DMS153 (cell line): ENCODE results near the gene TMEM238L.

Experiments
- DNase-seq: peaks from one replicate; lab custom pipeline; 2025; lab: John Stamatoyannopoulos, UW

The TMEM238L gene

DNA sequence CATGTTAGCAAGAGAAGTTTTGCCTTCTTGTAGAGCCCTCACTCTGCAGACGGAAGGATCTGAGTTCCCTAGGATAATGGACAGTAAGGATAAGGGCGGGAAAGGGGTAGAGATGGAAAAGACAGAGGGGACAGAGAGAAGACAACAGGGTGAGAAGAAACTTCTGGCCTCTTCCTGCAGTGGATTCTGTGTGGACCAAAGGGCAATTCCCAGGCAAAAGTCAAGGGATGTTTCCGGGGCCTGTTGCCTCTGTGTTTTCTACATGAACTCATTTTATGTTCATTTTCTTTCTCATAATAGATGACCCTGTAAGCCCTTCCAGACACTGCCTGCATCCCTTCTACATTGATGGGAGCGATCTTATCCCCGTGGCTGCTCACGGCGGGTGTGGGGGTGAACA, 647 bp upstream of the TMEM238L start:
- DNase-seq, result no peak

- DNase-seq, result no peak
Observed at GRCh38 chr17:10803350-10803749, 549 bp downstream of the TMEM238L start.

DNA sequence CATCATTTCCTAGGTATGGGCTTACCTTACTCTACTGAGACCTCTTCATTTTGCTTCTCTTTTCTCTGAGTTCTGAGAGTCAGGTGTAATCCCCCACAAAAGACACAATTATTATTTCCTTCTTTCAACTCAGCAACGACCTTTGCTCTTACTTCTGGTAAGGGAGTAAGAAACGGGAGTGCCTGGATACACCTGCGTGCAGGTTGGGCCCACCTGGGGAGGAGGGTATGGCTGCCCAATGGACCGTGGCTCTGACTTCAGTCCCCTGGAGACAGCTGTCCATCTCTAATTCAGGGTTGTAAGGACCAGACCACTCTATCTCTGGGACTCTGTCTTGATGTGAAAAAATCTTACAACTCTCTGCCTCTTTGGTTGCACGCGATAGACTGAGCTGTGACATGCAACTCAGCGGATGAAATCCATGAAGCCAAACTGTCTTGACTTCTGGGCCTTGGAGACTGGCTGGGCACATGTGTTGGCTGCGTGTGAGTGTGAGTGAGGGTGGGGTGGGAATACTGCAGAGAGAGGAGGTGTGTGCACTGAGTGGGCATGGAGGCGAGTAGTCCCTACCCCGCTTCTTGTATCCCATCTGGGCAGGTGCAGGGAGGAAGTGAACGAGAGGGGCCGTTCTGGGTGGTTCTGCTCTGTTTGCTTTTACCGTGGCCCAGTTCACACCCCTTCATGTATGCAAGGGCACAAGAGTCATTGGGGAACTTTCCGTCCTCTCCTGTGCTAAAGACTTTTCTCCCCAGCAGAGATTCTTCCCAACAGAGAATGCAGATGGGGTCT, 1.2 kb downstream of the TMEM238L start:
- DNase-seq, result no peak

DNA sequence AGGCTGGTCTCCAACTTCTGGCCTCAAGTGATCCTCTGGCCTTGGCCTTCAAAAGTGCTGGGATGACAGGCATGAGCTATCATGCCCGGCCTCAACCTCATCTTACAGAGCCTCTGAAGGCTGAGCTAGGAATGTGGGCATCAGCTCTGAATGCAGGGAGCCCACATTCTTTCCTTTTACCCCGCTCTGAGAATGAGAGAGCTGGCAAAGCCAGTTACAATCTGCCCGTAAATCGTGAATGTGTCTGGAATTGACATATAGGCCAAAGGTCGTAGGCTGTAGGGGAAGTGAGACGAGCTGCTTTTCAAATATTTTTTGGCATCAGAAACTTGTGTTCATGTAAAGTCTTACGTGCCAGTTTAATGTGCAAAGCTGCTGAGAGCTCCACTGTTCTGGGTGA, 4.5 kb downstream of the TMEM238L start:
- no peak for DNase-seq

DNA sequence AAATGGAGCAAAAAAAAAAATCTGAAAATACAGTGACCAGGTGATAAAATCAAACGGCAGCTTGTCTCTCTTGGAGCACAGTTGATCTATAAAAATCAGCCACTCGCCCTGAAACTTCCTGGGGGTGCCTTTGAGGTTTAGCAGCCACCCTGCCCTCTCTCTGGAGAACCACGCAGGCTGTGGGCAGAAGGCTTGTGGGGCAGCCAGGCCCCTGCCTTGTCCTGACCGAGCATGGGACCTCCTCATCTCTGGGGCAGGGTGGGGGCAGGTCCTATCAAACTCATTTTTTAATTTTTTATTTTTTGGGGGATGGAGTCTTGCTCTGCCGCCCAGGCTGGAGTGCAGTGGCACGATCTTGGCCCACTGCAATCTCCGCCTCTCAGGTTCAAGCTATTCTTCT, 5.0 kb downstream of the TMEM238L start:
- DNase-seq, result no peak

GRCh38 chr17:10798332-10798749, 5.6 kb downstream of the TMEM238L start:
- no peak for DNase-seq

DNA sequence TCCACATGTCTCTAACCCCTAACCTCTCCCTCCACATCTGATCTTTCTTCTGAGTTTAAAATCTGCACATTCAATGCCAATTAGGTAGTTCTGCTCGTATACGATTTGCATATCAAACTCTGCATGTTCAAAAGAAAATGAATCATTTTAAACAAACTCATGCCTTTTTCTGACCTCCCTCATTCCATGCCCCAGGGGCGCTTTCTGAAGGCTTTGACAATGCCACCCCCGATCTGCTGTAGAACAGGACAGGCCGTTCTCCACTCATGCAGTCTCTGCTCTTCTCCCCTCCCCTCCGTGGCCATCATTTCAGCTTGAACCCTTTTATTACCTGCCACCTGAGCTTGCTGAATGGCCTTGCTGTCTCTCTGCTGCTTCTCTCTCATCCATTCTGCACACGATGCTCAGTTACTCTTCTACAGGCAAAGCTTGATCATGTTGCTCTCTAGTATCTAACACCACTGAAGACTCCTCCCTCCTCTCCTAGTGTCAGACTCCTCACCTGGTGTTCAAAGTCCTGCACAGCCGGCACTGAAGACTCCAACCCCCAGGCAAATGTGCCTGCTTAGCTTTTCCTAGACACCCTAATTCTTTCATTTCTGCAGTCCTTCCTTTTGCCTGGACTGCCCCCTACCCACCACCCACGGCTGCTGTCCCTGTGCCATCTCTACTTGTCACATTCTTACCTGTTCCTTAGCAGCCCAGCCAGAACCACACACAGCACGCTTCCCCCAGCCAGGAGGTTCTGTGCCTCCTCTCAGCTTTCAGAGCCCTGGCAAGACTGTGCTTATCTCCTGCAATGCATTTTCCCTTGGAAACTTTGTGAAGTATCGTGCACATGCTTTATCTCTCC, 6.2 kb downstream of the TMEM238L start:
- no peak for DNase-seq

- no peak for DNase-seq
Observed at GRCh38 chr17:10793816-10794215, 10.1 kb downstream of the TMEM238L start.

GRCh38 chr17:10793256-10793655, 10.6 kb downstream of the TMEM238L start:
- no peak for DNase-seq

- DNase-seq, result no peak
Observed at GRCh38 chr17:10792151-10792550, 11.7 kb downstream of the TMEM238L start.

DNA sequence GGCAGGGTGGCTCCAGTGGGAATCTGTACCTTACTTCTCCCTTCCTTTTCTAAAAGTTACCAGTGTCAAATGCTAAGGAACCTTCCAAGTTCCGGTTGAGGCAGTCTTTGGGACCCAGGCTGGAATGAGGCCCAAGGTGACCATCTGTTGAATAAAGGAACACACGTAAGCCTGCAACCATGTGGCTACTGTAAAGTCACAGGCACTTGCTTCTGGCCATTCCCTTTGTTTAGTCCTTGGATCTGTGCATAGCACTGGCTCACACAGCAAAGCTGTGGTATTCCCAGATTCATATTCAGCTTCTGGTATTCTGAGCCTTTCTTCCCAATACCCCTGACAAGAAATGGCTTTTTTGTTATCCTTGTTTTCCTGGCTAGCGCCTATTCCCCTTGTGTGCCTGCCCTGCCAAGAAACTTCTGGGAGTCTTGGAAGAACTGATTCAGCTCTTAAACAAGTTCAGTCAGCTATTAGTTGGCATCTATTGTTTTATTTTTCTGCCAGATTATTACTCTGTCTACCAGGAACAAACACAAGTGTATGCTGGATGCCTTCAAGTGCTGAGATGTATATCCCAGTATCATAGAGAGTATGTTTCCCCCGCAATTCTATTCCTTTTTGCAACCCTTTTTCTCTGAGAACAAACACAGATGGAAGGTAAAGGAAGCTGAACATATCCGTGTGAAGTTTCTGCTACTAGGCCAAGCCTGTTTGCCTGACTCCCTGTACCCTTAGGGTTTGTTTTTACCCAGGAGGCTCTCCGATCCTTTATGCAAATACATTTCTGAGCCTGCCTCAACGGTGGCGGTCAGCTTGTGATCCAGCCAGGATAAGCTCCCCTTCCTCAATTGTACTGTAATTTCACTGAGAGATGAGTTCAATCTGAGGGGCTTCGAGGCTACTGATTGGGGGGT, 13.2 kb downstream of the TMEM238L start:
- no peak for DNase-seq

DNA sequence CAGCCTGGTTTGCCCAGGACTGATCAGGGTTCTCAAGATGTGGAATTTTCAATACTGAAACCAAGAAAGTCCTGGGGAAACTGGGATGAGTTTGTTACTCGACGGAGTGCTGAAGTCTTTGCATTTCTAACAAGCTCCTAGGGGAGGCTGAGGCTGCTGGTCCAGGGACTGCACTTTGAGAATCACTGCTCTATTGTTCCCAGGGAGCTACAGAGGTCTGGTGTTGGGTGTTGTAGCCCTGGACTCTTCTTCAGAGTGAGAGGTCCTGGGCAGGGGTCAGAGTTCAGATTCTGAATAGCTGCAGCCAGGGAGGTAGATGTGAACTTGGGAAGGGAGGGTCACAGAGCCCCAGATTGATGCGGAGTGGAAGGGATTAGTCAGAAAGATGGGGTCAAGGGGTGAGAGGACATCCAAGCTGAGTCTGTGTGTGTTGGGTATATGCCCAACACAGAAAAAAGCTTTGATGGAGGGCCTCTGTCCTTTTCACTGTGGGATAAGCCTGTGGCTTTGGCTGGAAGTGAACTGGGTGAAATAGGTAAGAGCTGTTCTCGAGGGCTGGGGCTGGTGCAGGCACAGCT, 14.1 kb downstream of the TMEM238L start:
- no peak for DNase-seq

- no peak for DNase-seq
Observed at GRCh38 chr17:10787306-10788045, 16.4 kb downstream of the TMEM238L start.

DNA sequence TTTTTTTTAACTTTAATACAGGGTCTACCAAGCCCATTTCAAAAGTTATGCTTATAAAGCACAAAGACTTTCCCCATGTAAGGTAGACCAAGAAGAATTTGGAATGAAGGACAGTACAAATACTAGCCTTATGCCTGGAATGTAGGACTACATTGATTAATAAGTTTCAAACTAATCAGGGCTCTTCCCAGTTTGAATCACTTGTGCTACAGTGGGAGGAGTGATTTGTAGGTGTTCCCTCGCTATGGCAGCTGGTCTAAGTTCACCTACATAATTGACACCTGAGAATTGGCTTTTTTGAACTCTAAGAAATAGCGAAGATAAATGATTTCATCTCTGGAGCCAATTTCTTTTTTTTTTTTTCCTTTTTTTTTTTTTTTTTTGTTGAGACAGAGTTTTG, 18.6 kb downstream of the TMEM238L start:
- DNase-seq, result no peak

DNA sequence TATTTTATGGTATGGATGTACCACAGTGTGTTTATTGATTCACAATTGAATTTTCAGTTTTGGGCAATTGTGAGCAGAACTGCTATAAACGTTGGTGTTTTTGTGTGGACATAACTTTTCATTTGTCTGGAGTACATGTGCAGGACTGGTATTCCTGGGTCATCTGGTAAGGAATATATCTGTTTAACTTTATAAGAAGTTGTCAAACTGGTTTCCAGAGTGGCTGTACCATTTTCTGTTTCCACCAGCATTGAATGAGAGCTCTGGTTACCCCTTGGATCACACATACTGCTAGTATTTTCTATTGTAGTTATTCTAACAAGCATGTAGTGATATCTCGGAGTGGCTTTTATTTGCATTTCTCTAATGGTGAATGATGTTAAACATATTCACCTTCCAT, 24.3 kb downstream of the TMEM238L start:
- no peak for DNase-seq

GRCh38 chr17:10777890-10778289, 26.0 kb downstream of the TMEM238L start:
- DNase-seq, result no peak

DNA sequence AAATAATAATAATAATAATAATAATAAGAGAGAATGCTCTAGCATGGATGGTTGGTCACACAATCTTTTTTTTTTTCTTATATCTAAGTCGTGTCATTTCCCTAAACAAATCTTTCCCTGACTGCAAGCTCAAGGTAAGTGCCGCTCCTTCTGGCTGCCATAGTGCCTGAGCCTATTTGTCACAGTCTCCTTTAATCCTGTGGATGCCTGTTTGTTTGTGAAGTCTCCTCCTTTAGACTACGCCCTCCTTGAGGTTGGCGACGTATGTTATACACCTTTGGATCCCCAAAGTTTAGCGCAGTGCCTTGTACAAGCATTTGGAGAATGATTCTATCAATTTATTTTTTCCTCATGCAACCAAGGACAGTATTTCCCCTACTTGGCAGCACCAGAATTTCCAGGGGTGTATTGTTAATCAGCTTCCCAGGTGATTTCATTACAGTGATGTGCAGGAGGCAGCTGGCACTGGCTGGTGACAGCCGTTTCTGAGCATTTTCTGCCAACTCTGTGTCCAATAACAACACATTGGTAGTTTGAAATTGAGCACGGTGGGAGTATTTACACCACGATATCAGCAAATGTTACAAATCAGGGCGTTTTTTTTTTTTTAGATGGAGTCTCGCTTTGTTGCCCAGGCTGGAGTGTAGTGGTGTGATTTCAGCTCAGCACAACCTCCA, 26.6 kb downstream of the TMEM238L start:
- no peak for DNase-seq

GRCh38 chr17:10776381-10776780, 27.5 kb downstream of the TMEM238L start:
- DNase-seq, result no peak

GRCh38 chr17:10775740-10776356, 28.1 kb downstream of the TMEM238L start:
- DNase-seq, result no peak

GRCh38 chr17:10775058-10775457, 28.8 kb downstream of the TMEM238L start:
- no peak for DNase-seq
